OCI-M2 (cell line): ENCODE results near the gene COL18A1.

Experiments used
- DNase-seq: peaks from one replicate; lab custom pipeline; 2025; ENCODE audit not compliant: unreplicated experiment; lab: John Stamatoyannopoulos, UW

COL18A1 gene

GRCh38 chr21:45541221-45542039 lies 136.5 kb downstream of the COL18A1 start:
- DNase-seq: peak; percentile 86

- no peak for DNase-seq
These were observed 137.3 kb downstream of the COL18A1 start, which contains the start of gene SLC19A1 for GRCh38 chr21:45542242-45542666. TSS of gene SLC19A1 (minus strand) at chr21:45542440. CDS start at chr21:45537959, 4,481 bp downstream.

GRCh38 chr21:45542667-45543370 lies 137.9 kb downstream of the COL18A1 start:
- no peak for DNase-seq

- DNase-seq: no peak
These were observed 138.4 kb downstream of the COL18A1 start for GRCh38 chr21:45543371-45543709.

- no peak for DNase-seq
These were observed 138.9 kb downstream of the COL18A1 start for GRCh38 chr21:45543710-45544448.

GRCh38 chr21:45544449-45545235 lies 139.7 kb downstream of the COL18A1 start:
- no peak for DNase-seq

- DNase-seq: no peak
These were observed 140.2 kb downstream of the COL18A1 start for GRCh38 chr21:45545236-45545570.

GRCh38 chr21:45545691-45546531 lies 140.9 kb downstream of the COL18A1 start:
- no peak for DNase-seq

GRCh38 chr21:45546636-45547544 lies 141.9 kb downstream of the COL18A1 start:
- no peak for DNase-seq

- DNase-seq: no peak
These were observed 142.6 kb downstream of the COL18A1 start for GRCh38 chr21:45547545-45547900.

- DNase-seq: no peak
These were observed 143.9 kb downstream of the COL18A1 start for GRCh38 chr21:45548711-45549491.

- no peak for DNase-seq
These were observed 144.9 kb downstream of the COL18A1 start for GRCh38 chr21:45549626-45550463.

GRCh38 chr21:45550522-45551210 lies 145.7 kb downstream of the COL18A1 start:
- DNase-seq: no peak

- DNase-seq: no peak
These were observed 146.4 kb downstream of the COL18A1 start for GRCh38 chr21:45551316-45551715.

- no peak for DNase-seq
These were observed 147.1 kb downstream of the COL18A1 start for GRCh38 chr21:45551783-45552695.
